Measurements from ENCODE around the gene MTMR6. TPM values are rescaled to one million over a fixed set of nuclear protein-coding genes. Genes with fewer than 3 reads are reported as not detected.

The MTMR6 gene
- total RNA-seq, 1 donor from 2014 or later = 6.4 TPM

GRCh38 chr13:25241007-25241406 is 46.3 kb downstream of the MTMR6 start:
- intact Hi-C loops (cut with DNase I) = no loop called here
- peaks cover 0 to 3% of the 10 kb centered on the region in 2 donors for H3K9me3 ChIP-seq

DNA sequence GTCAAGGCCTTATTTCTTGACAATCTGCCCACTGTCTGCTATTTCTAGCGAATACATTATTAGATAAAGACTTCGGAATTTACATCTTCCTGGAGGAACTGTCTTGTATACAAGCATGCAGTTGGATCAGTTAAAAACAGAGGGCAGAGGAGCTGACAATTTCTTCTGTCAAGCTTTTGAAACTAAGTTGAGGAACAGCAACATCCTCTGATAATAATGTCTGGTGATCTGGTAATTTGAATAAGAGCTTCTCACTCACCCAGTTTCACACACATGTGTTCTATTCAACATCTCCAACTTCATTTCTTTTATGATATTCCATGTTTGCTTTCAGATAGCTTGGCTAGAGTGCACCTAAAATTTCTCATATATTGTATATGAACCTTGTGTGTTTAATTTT is 50.2 kb downstream of the MTMR6 start:
- no peaks in the 10 kb centered on the region for H3K36me3 ChIP-seq
- no peaks in the 10 kb centered on the region for H3K4me1 ChIP-seq
- peaks cover 0 to 3% of the 10 kb centered on the region in 2 donors for H3K9me3 ChIP-seq
- TF ChIP-seq, protein P1, sequence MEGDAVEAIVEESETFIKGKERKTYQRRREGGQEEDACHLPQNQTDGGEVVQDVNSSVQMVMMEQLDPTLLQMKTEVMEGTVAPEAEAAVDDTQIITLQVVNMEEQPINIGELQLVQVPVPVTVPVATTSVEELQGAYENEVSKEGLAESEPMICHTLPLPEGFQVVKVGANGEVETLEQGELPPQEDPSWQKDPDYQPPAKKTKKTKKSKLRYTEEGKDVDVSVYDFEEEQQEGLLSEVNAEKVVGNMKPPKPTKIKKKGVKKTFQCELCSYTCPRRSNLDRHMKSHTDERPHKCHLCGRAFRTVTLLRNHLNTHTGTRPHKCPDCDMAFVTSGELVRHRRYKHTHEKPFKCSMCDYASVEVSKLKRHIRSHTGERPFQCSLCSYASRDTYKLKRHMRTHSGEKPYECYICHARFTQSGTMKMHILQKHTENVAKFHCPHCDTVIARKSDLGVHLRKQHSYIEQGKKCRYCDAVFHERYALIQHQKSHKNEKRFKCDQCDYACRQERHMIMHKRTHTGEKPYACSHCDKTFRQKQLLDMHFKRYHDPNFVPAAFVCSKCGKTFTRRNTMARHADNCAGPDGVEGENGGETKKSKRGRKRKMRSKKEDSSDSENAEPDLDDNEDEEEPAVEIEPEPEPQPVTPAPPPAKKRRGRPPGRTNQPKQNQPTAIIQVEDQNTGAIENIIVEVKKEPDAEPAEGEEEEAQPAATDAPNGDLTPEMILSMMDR (IDR thresholded peaks at IDR 0.05) = no peak
- no peak overlapping the region for H3K27ac ChIP-seq
- H3K27me3 ChIP-seq = no peaks in the 10 kb centered on the region
- no peak for DNase-seq (ENCODE audit: low spot score in 2 of 2)
- intact Hi-C loops (cut with DNase I) = no loop called here
- no peak overlapping the region for H3K4me3 ChIP-seq

More at GRCh38 chr13:25241007-25241406, 46.3 kb downstream of the MTMR6 start:
- Histone ChIP-seq H3K4me1 (no peaks in the 10 kb centered on the region), H3K27ac (no peak overlapping the region), H3K27me3 (no peaks in the 10 kb centered on the region), H3K36me3 (peaks cover 0 to 7% of the 10 kb centered on the region in 2 donors), H3K4me3 (no peak overlapping the region)
- TF ChIP-seq, protein P1 (IDR thresholded peaks at IDR 0.05) = no peak
- no peak for DNase-seq (ENCODE audit: low spot score in 2 of 2)

DNA sequence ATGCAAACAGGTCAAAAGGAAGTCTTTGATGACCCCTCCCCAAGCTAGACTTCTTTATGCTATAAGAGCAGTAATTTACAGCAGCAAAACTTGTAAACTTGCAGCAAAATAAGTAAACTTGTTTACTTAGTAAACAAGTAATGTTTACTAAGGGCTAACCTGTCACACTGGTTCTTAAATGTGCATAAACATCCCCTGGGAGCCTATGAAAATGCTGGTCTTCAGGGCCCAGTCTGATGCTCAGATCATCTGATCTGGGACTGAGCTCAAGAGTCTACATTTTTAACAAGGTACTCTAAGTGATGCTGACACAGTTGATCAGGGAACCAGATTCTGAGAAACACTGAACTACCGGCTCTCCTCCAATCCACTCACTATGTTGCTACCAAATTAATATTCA is 53.4 kb downstream of the MTMR6 start:
- Histone ChIP-seq H3K27me3 (no peaks in the 10 kb centered on the region), H3K4me3 (no peak overlapping the region), H3K9me3 (no peaks in the 10 kb centered on the region), H3K36me3 (no peaks in the 10 kb centered on the region), H3K4me1 (no peaks in the 10 kb centered on the region), H3K27ac (no peak overlapping the region)
- intact Hi-C loops (cut with DNase I) = no loop called here
- no peak for DNase-seq (ENCODE audit: low spot score in 2 of 2)
- TF ChIP-seq, protein P1 (IDR thresholded peaks at IDR 0.05) = no peak

GRCh38 chr13:25232937-25233515 is 54.3 kb downstream of the MTMR6 start:
- no peak for DNase-seq (ENCODE audit: low spot score in 2 of 2)
- TF ChIP-seq, protein P1 (IDR thresholded peaks at IDR 0.05) = peak in 2 of 3 experiments; percentile 21 to 46
- H3K27me3 ChIP-seq = no peaks in the 10 kb centered on the region
- H3K4me3 ChIP-seq = no peak overlapping the region
- no peaks in the 10 kb centered on the region for H3K4me1 ChIP-seq
- H3K9me3 ChIP-seq = no peaks in the 10 kb centered on the region
- no peaks in the 10 kb centered on the region for H3K36me3 ChIP-seq
- no peak overlapping the region for H3K27ac ChIP-seq
- intact Hi-C loops (cut with DNase I) = no loop called here

DNA sequence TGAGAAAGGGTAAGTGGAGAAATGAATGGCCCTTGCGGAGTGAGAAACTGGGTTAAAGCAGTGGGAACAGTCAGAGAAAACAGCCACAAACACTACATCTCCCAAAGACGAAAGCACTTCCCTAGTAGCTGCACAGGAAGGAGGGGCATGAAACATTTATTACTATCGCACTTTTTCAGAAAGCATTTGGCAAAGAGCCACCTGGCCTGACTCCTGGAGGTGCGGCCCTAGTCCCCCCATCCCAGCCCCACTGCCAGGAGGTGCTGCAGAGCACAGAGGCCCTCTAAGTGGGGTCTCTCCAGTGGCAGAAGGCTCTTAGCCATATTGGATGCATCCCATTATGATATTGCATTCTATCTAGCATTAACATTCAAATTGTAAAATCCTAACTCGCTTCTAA is 55.8 kb downstream of the MTMR6 start:
- DNase-seq (ENCODE audit: low spot score in 2 of 2) = no peak
- intact Hi-C loops (cut with DNase I) = no loop called here
- no peaks in the 10 kb centered on the region for H3K36me3 ChIP-seq

More for the DNA sequence above, 55.8 kb downstream of the MTMR6 start:
- Histone ChIP-seq H3K4me3 (no peak overlapping the region), H3K27me3 (no peaks in the 10 kb centered on the region), H3K27ac (no peak overlapping the region), H3K9me3 (no peaks in the 10 kb centered on the region), H3K4me1 (no peaks in the 10 kb centered on the region)
- TF ChIP-seq, protein P1 (IDR thresholded peaks at IDR 0.05) = no peak

All from ascending aorta (tissue), 2 donors.